Spleen (tissue), 11 donors: Measurements from ENCODE around the gene SERPINA4. TPM values are rescaled to one million over a fixed set of nuclear protein-coding genes. Genes with fewer than 3 reads are reported as not detected.

Source experiments
- DNase-seq: peaks from one replicate; pipeline ENCODE4 v3.0.0-alpha.2; 2020
- H3K27ac ChIP-seq, 8 donors: fragments of 200-600 bp; sonication (generic) in 7 of 8; 1 replicate in 4 of 8; 2 replicates in 4 of 8; pipeline versions ENCODE4 v1.5.0 to v1.8.0; 2016 to 2021; ENCODE audit warnings: inconsistent platforms in 4 of 8, mild to moderate bottlenecking in 4 of 8, moderate library complexity in 1 of 8
- H3K27me3 ChIP-seq, 7 donors: fragments of 200-600 bp; sonication (generic) in 6 of 7; replicated peaks in 1 of 7; 1 replicate in 4 of 7; 2 replicates in 3 of 7; pipeline versions ENCODE4 v1.5.0 to v1.8.0; 2016 to 2021; ENCODE audit warnings: inconsistent platforms in 3 of 7, mild to moderate bottlenecking in 1 of 7
- H3K36me3 ChIP-seq, 6 donors: fragments of 200-600 bp; sonication (generic) in 5 of 6; 1 replicate in 4 of 6; 2 replicates in 2 of 6; pipeline versions ENCODE4 v1.5.0 to v1.8.0; 2016 to 2021; ENCODE audit warnings: inconsistent platforms in 2 of 6
- H3K4me1 ChIP-seq, 6 donors: fragments of 200-600 bp; sonication (generic) in 5 of 6; 1 replicate in 3 of 6; 2 replicates in 3 of 6; pipeline versions ENCODE4 v1.5.0 to v1.8.0; 2016 to 2021; ENCODE audit warnings: inconsistent platforms in 3 of 6
- H3K4me3 ChIP-seq, 8 donors: fragments of 200-600 bp; sonication (generic) in 7 of 8; 1 replicate in 4 of 8; 2 replicates in 4 of 8; pipeline versions ENCODE4 v1.5.0 to v1.8.0; 2016 to 2021; ENCODE audit warnings: inconsistent platforms in 4 of 8, mild to moderate bottlenecking in 4 of 8, moderate library complexity in 2 of 8
- H3K9me3 ChIP-seq, 8 donors: fragments of 200-600 bp; sonication (generic) in 7 of 8; 1 replicate in 4 of 8; 2 replicates in 4 of 8; pipeline versions ENCODE4 v1.5.0 to v1.8.0; 2016 to 2021; ENCODE audit warnings: inconsistent platforms in 4 of 8
- POLR2A ChIP-seq, 3 donors: fragments of 450-650 bp; IDR thresholded peaks; one replicate each; pipeline ENCODE4 v1.5.1; 2017; ENCODE audit warnings: antibody characterized with exemption in 3 of 3, mild to moderate bottlenecking in 1 of 3
- POLR2AphosphoS5 ChIP-seq, 3 donors: sonication (generic); formaldehyde crosslinking; IDR thresholded peaks; one replicate each; pipeline ENCODE4 v1.5.1; 2017; ENCODE audit warnings: antibody characterized with exemption in 3 of 3
- WGBS, 5 donors: extraction: QIAGEN DNeasy Blood & Tissue Kit in 3 of 5; methylation state at CpG; one replicate each; pipeline versions ENCODE4 v1.1.5 to v1.1.7; 2013 to 2018; 5-methylcytosine and 5-hydroxymethylcytosine counted together
- intact Hi-C: fragments of 100-400 bp; cut with DNase I; formaldehyde crosslinking; loops from one replicate; pipeline ENCODE4 v1.15.0; 2023; ENCODE audit warnings: low total_unique reads
- polyA plus RNA-seq, 3 donors: library from polyadenylated mRNA; stranded (reverse); fragments of 200-250 nt; gene quantifications; one replicate each; pipeline ENCODE4 v1.2.1, GENCODE V29; 2013
- total RNA-seq, 7 donors: library from RNA; depleted of rRNA in 3 of 7; stranded (reverse); fragments of >200 nt in 3 of 7; fragmentation: NEBNext Ultra II Directional in 4 of 7; extraction: Animal tissue kit (Norgen Biotek cat#: 25700) in 4 of 7; gene quantifications; one replicate each; pipeline versions ENCODE4 v1.1.0 to v1.2.1, GENCODE V29; 2016 to 2021
- TF ChIP-seq, protein P1 (sequence below), 11 experiments: fragments of 200-600 bp in 7 of 11; fragments of 450-650 bp in 4 of 11; sonication (generic) in 4 of 11; IDR thresholded peaks in 8 of 11; conservative IDR thresholded peaks in 3 of 11; 1 replicate in 7 of 11; 2 replicates in 4 of 11; pipeline versions ENCODE4 v1.4.0 to v1.8.0; 2016 to 2021; ENCODE audit warnings: antibody characterized with exemption in 11 of 11, inconsistent platforms in 4 of 11, mild to moderate bottlenecking in 1 of 11
- donor health status: healthy with polysubstance abuse.
- donor health status: DM: no; HTN: no; CAD: no; lungs with moderate emphysema.
- donor health status: DM: no; HTN: no; CAD: no.
- donor health status: Bipolar disorder and iron deficiency.
- donor health status: healthy.
- donor health status: DM: no; HTN: no; CAD: no.
- donor health status: DM: yes; HTN: yes; CAD: no.

SERPINA4 gene
- total and polyA plus RNA-seq, 10 donors: not detected

DNA sequence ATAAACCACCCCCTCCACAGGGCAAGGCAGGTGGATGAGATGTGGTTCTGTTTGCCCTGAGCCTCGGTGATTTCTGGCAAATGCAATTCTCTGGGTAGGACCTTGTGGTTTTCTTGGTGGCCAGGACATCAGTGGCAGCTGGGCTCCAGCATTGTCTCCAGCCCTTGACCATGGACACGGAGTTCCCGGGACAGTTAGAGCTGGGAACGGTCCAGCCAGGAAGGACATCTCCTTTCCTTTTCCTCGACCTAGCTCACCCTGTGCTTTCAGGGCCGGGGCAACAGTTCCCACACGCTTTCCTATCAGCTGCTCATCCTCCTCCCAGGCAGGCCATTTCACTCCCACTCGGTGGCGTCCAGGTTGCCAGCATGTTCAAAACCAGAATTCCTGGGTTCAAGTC lies 9.2 kb downstream of the SERPINA4 start:
- TF ChIP-seq POLR2AphosphoS5 (IDR thresholded peaks at IDR 0.05) (peak in 2 of 3 donors; percentile 59 to 66), POLR2A (IDR thresholded peaks at IDR 0.05) (no peak)
- Histone ChIP-seq H3K36me3 (no peaks in the 10 kb centered on the region), H3K27me3 (no peaks in the 10 kb centered on the region), H3K4me1 (peaks cover 0 to 28% (median 2%) of the 10 kb centered on the region in 6 donors), H3K9me3 (no peaks in the 10 kb centered on the region), H3K4me3 (no peak overlapping the region), H3K27ac (peak overlapping the region in 4 of 8 donors; percentile 56 to 85 (median 70))
- intact Hi-C loops: no loop called here
- WGBS, 5 donors: 65 to 81% (median 68%) methylated on average over 9 of the region's 9 CpGs
- DNase-seq: no peak

- no peak overlapping the region for H3K4me3 ChIP-seq
- peak in 1 of 3 donors; percentile 29 for TF ChIP-seq POLR2AphosphoS5 (IDR thresholded peaks at IDR 0.05)
- TF ChIP-seq, protein P1, sequence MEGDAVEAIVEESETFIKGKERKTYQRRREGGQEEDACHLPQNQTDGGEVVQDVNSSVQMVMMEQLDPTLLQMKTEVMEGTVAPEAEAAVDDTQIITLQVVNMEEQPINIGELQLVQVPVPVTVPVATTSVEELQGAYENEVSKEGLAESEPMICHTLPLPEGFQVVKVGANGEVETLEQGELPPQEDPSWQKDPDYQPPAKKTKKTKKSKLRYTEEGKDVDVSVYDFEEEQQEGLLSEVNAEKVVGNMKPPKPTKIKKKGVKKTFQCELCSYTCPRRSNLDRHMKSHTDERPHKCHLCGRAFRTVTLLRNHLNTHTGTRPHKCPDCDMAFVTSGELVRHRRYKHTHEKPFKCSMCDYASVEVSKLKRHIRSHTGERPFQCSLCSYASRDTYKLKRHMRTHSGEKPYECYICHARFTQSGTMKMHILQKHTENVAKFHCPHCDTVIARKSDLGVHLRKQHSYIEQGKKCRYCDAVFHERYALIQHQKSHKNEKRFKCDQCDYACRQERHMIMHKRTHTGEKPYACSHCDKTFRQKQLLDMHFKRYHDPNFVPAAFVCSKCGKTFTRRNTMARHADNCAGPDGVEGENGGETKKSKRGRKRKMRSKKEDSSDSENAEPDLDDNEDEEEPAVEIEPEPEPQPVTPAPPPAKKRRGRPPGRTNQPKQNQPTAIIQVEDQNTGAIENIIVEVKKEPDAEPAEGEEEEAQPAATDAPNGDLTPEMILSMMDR (IDR thresholded peaks at IDR 0.05 in 8 of 11, conservative IDR thresholded peaks at IDR 0.05 in 3 of 11): no peak
- peaks cover 0 to 28% (median 2%) of the 10 kb centered on the region in 6 donors for H3K4me1 ChIP-seq
- H3K27me3 ChIP-seq: no peaks in the 10 kb centered on the region
- no peaks in the 10 kb centered on the region for H3K9me3 ChIP-seq
- no peak for DNase-seq
- intact Hi-C loops: no loop called here
- H3K27ac ChIP-seq: peak overlapping the region in 6 of 8 donors; percentile 56 to 85 (median 69)
- WGBS, 5 donors: 47 to 73% (median 59%) methylated on average over 7 of the region's 7 CpGs
- no peaks in the 10 kb centered on the region for H3K36me3 ChIP-seq
These were observed 10.2 kb downstream of the SERPINA4 start for GRCh38 chr14:94571395-94571794.

DNA sequence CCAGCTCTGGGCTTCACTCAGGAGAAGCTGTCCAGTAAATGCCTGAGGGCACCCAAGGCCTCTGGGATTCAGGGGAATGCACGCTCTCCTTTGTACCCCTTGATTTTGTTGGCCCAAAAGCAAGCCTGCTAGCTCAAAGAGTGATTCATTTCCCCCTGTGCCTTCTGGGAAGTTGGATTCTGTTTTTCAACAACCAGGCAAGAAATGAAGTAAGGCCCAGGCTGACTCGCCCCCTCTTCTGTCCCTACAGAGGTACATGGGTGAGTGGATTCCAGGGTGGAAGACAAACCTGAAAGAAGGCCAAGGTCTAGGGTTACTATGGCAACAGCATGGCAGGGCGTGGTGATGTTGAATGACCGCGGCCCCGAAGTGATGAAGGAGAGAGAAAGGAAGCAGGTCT lies 10.7 kb downstream of the SERPINA4 start:
- DNase-seq: no peak
- H3K27me3 ChIP-seq: no peaks in the 10 kb centered on the region
- no peaks in the 10 kb centered on the region for H3K9me3 ChIP-seq
- WGBS, 5 donors: 60 to 73% (median 65%) methylated on average over 6 of the region's 6 CpGs
- intact Hi-C loops: no loop called here
- peak overlapping the region in 6 of 8 donors; percentile 56 to 85 (median 69) for H3K27ac ChIP-seq
- no peak overlapping the region for H3K4me3 ChIP-seq
- H3K36me3 ChIP-seq: no peaks in the 10 kb centered on the region
- TF ChIP-seq POLR2A (IDR thresholded peaks at IDR 0.05) (no peak), POLR2AphosphoS5 (IDR thresholded peaks at IDR 0.05) (no peak)
- TF ChIP-seq, protein P1 (IDR thresholded peaks at IDR 0.05 in 8 of 11, conservative IDR thresholded peaks at IDR 0.05 in 3 of 11): no peak
- peaks cover 0 to 28% (median 2%) of the 10 kb centered on the region in 6 donors for H3K4me1 ChIP-seq

- H3K36me3 ChIP-seq: no peaks in the 10 kb centered on the region
- H3K27me3 ChIP-seq: no peaks in the 10 kb centered on the region
- 74 to 89% (median 77%) methylated on average over 7 of the region's 7 CpGs for WGBS, 5 donors
- intact Hi-C loops: no loop called here
- H3K27ac ChIP-seq: peak overlapping the region in 5 of 8 donors; percentile 56 to 85 (median 73)
- H3K4me1 ChIP-seq: peaks cover 0 to 28% (median 2%) of the 10 kb centered on the region in 6 donors
- no peak for DNase-seq
- no peak for TF ChIP-seq POLR2A (IDR thresholded peaks at IDR 0.05)
- TF ChIP-seq, protein P1 (IDR thresholded peaks at IDR 0.05 in 8 of 11, conservative IDR thresholded peaks at IDR 0.05 in 3 of 11): no peak
- TF ChIP-seq POLR2AphosphoS5 (IDR thresholded peaks at IDR 0.05): no peak
- no peaks in the 10 kb centered on the region for H3K9me3 ChIP-seq
- no peak overlapping the region for H3K4me3 ChIP-seq
These were observed 11.5 kb downstream of the SERPINA4 start for GRCh38 chr14:94572637-94573303.
